ENCODE data around the gene ZNF460.

The ZNF460 gene

GRCh38 chr19:57342582-57342981 lies 62.3 kb downstream of the ZNF460 start:
- ATAC-seq: no peak

More at GRCh38 chr19:57342582-57342981, 62.3 kb downstream of the ZNF460 start:
- no peak for DNase-seq
